ENCODE results near the gene KRTAP23-1.

GRCh38 chr21:30354308-30355005 is 6.1 kb upstream of the KRTAP23-1 start:
- TF ChIP-seq, protein P1, sequence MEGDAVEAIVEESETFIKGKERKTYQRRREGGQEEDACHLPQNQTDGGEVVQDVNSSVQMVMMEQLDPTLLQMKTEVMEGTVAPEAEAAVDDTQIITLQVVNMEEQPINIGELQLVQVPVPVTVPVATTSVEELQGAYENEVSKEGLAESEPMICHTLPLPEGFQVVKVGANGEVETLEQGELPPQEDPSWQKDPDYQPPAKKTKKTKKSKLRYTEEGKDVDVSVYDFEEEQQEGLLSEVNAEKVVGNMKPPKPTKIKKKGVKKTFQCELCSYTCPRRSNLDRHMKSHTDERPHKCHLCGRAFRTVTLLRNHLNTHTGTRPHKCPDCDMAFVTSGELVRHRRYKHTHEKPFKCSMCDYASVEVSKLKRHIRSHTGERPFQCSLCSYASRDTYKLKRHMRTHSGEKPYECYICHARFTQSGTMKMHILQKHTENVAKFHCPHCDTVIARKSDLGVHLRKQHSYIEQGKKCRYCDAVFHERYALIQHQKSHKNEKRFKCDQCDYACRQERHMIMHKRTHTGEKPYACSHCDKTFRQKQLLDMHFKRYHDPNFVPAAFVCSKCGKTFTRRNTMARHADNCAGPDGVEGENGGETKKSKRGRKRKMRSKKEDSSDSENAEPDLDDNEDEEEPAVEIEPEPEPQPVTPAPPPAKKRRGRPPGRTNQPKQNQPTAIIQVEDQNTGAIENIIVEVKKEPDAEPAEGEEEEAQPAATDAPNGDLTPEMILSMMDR (IDR thresholded peaks at IDR 0.05): no peak
- no peak for TF ChIP-seq EP300 (IDR thresholded peaks at IDR 0.05)
- TF ChIP-seq POLR2AphosphoS5 (IDR thresholded peaks at IDR 0.05): no peak

Measured in sigmoid colon (tissue), 4 donors.